ENCODE measurements around the gene NTN3.

NTN3 gene

GRCh38 chr16:2480948-2481347 is 9.9 kb downstream of the NTN3 start:
- TF ChIP-seq USF1 (IDR thresholded peaks at IDR 0.05) (no peak), TCF12 (IDR thresholded peaks at IDR 0.05; ENCODE audit: low read depth) (no peak), EGR1 (IDR thresholded peaks at IDR 0.05) (no peak), FOXM1 (IDR thresholded peaks at IDR 0.05; ENCODE audit: borderline replicate concordance, low read depth) (no peak), MAX (IDR thresholded peaks at IDR 0.05) (no peak), REST (IDR thresholded peaks at IDR 0.05; ENCODE audit: low read depth) (no peak), CREB1 (IDR thresholded peaks at IDR 0.05; ENCODE audit: low read depth) (no peak), TEAD4 (IDR thresholded peaks at IDR 0.05) (no peak), ZBTB7A (IDR thresholded peaks at IDR 0.05; ENCODE audit: low read depth) (no peak), RAD21 (IDR thresholded peaks at IDR 0.05; ENCODE audit: low read depth) (no peak)

- TF ChIP-seq YY1 (IDR thresholded peaks at IDR 0.05; ENCODE audit: low read depth) (no peak), TCF12 (IDR thresholded peaks at IDR 0.05; ENCODE audit: low read depth) (no peak), FOXM1 (IDR thresholded peaks at IDR 0.05; ENCODE audit: borderline replicate concordance, low read depth) (no peak), ZBTB7A (IDR thresholded peaks at IDR 0.05; ENCODE audit: low read depth) (no peak), TEAD4 (IDR thresholded peaks at IDR 0.05) (no peak), CEBPB (IDR thresholded peaks at IDR 0.05) (no peak), REST (IDR thresholded peaks at IDR 0.05; ENCODE audit: low read depth) (no peak), TAF1 (IDR thresholded peaks at IDR 0.05; ENCODE audit: low read depth) (no peak), USF1 (IDR thresholded peaks at IDR 0.05) (no peak), RAD21 (IDR thresholded peaks at IDR 0.05; ENCODE audit: low read depth) (no peak), MAX (IDR thresholded peaks at IDR 0.05) (no peak), EP300 (IDR thresholded peaks at IDR 0.05; ENCODE audit: borderline replicate concordance) (no peak)
These were observed 10.6 kb downstream of the NTN3 start for GRCh38 chr16:2481676-2482075.

- TF ChIP-seq TEAD4 (IDR thresholded peaks at IDR 0.05), result no peak
- TF ChIP-seq TAF1 (IDR thresholded peaks at IDR 0.05; ENCODE audit: low read depth), result no peak
- TF ChIP-seq FOXM1 (IDR thresholded peaks at IDR 0.05; ENCODE audit: borderline replicate concordance, low read depth), result no peak
- no peak for TF ChIP-seq TCF12 (IDR thresholded peaks at IDR 0.05; ENCODE audit: low read depth)
- TF ChIP-seq YY1 (IDR thresholded peaks at IDR 0.05; ENCODE audit: low read depth), result no peak
- TF ChIP-seq NFIC (IDR thresholded peaks at IDR 0.05), result no peak
- no peak for TF ChIP-seq REST (IDR thresholded peaks at IDR 0.05; ENCODE audit: low read depth)
- no peak for TF ChIP-seq ZBTB7A (IDR thresholded peaks at IDR 0.05; ENCODE audit: low read depth)
- TF ChIP-seq MAX (IDR thresholded peaks at IDR 0.05), result no peak
- TF ChIP-seq RAD21 (IDR thresholded peaks at IDR 0.05; ENCODE audit: low read depth), result no peak
- TF ChIP-seq CEBPB (IDR thresholded peaks at IDR 0.05), result no peak
- no peak for TF ChIP-seq USF1 (IDR thresholded peaks at IDR 0.05)
- no peak for TF ChIP-seq EP300 (IDR thresholded peaks at IDR 0.05; ENCODE audit: borderline replicate concordance)
- TF ChIP-seq CREB1 (IDR thresholded peaks at IDR 0.05; ENCODE audit: low read depth), result no peak
- no peak for TF ChIP-seq EGR1 (IDR thresholded peaks at IDR 0.05)
These were observed 11.2 kb downstream of the NTN3 start for GRCh38 chr16:2482249-2482648.
